Kidney epithelial cell (primary cell): ENCODE measurements around the gene IFNW1. TPM values are rescaled to one million over a fixed set of nuclear protein-coding genes. Genes with fewer than 3 reads are reported as not detected.

ENCODE experiments used
- DNase-seq: peaks from one replicate; pipeline ENCODE4 v3.0.0-alpha.2; 2010; ENCODE audit warnings: low read depth
- H3K27me3 ChIP-seq: 2 replicates; pipeline ENCODE4 v1.6.0; 2011; ENCODE audit warnings: low read length; ENCODE audit not compliant: control insufficient read depth, insufficient read depth
- H3K36me3 ChIP-seq: 2 replicates; pipeline ENCODE4 v1.5.1; 2011; ENCODE audit warnings: low read length; ENCODE audit not compliant: control insufficient read depth, insufficient read depth
- H3K4me3 ChIP-seq: 2 replicates; pipeline ENCODE4 v1.5.1; 2011; ENCODE audit warnings: low read depth, mild to moderate bottlenecking, control low read depth, low read length
- CTCF ChIP-seq: IDR thresholded peaks from 2 replicates; pipeline ENCODE4 v1.5.1; 2011; ENCODE audit warnings: mild to moderate bottlenecking, moderate library complexity, low read length, control low read depth, inconsistent platforms; ENCODE audit not compliant: insufficient read depth, poor library complexity, severe bottlenecking
- total RNA-seq: library from RNA; depleted of rRNA; stranded (reverse); fragments of >200 nt; gene quantifications from 2 replicates; pipeline ENCODE4 v1.2.3, GENCODE V29; 2015

IFNW1 gene
- total RNA-seq, 1 donor from 2014 or later, result not detected

GRCh38 chr9:21165516-21165915 is 23.9 kb upstream of the IFNW1 start:
- H3K4me3 ChIP-seq, result no peak overlapping the region
- no peak for TF ChIP-seq CTCF
- no peak for DNase-seq
- H3K36me3 ChIP-seq, result no peaks in the 10 kb centered on the region
- no peaks in the 10 kb centered on the region for H3K27me3 ChIP-seq

GRCh38 chr9:21160178-21160577 is 18.5 kb upstream of the IFNW1 start:
- Histone ChIP-seq H3K4me3 (no peak overlapping the region), H3K27me3 (no peaks in the 10 kb centered on the region), H3K36me3 (no peaks in the 10 kb centered on the region)
- DNase-seq, result peak; percentile 19
- no peak for TF ChIP-seq CTCF

- DNase-seq, result no peak
- Histone ChIP-seq H3K27me3 (no peaks in the 10 kb centered on the region), H3K4me3 (no peak overlapping the region), H3K36me3 (no peaks in the 10 kb centered on the region)
- TF ChIP-seq CTCF, result no peak
Measured at GRCh38 chr9:21155501-21155900, 13.9 kb upstream of the IFNW1 start.

- Histone ChIP-seq H3K27me3 (no peaks in the 10 kb centered on the region), H3K36me3 (no peaks in the 10 kb centered on the region), H3K4me3 (no peak overlapping the region)
- TF ChIP-seq CTCF, result peak; percentile 38
- peak; percentile 10 for DNase-seq
Measured at GRCh38 chr9:21154018-21154608, 12.5 kb upstream of the IFNW1 start.

- H3K36me3 ChIP-seq, result no peaks in the 10 kb centered on the region
- DNase-seq, result peak; percentile 1
- H3K4me3 ChIP-seq, result no peak overlapping the region
Measured at GRCh38 chr9:21153336-21154017, 11.8 kb upstream of the IFNW1 start.

More at GRCh38 chr9:21153336-21154017, 11.8 kb upstream of the IFNW1 start:
- no peak for TF ChIP-seq CTCF
- H3K27me3 ChIP-seq, result no peaks in the 10 kb centered on the region
